BLaER1 treated with 17β-estradiol and CSF1 and Interleukin-3, amounts not matched to agents 10 nM and 100 nM (cell line): Measurements from ENCODE around the gene KLK8.

Experiments
- H3K27ac ChIP-seq, 11 experiments: shearing (Covaris generic); formaldehyde crosslinking; 2 replicates each; pipeline ENCODE4 v1.8.1; 2022
- H3K27me3 ChIP-seq, 11 experiments: shearing (Covaris generic); formaldehyde crosslinking; 2 replicates each; pipeline ENCODE4 v1.8.1; 2022
- H3K36me3 ChIP-seq, 11 experiments: shearing (Covaris generic); formaldehyde crosslinking; 2 replicates each; pipeline ENCODE4 v1.8.1; 2022
- H3K4me1 ChIP-seq, 10 experiments: shearing (Covaris generic); formaldehyde crosslinking; 2 replicates each; pipeline ENCODE4 v1.8.1; 2022
- H3K4me2 ChIP-seq, 11 experiments: shearing (Covaris generic); formaldehyde crosslinking; 2 replicates each; pipeline ENCODE4 v1.8.1; 2022
- H3K4me3 ChIP-seq, 10 experiments: shearing (Covaris generic); formaldehyde crosslinking; 2 replicates each; pipeline ENCODE4 v1.8.1; 2022
- H3K9ac ChIP-seq, 11 experiments: shearing (Covaris generic); formaldehyde crosslinking; 2 replicates each; pipeline ENCODE4 v1.8.1; 2022
- H3K9me3 ChIP-seq, 11 experiments: shearing (Covaris generic); formaldehyde crosslinking; replicated peaks in 1 of 11; 2 replicates each; pipeline ENCODE4 v1.8.1; 2022
- H4K20me1 ChIP-seq, 11 experiments: shearing (Covaris generic); formaldehyde crosslinking; 2 replicates each; pipeline ENCODE4 v1.8.1; 2022
- Cebpa-rat ChIP-seq, 11 experiments: shearing (Covaris generic); IDR thresholded peaks; 2 replicates each; pipeline ENCODE4 v1.8.1; 2022

The KLK8 gene

DNA sequence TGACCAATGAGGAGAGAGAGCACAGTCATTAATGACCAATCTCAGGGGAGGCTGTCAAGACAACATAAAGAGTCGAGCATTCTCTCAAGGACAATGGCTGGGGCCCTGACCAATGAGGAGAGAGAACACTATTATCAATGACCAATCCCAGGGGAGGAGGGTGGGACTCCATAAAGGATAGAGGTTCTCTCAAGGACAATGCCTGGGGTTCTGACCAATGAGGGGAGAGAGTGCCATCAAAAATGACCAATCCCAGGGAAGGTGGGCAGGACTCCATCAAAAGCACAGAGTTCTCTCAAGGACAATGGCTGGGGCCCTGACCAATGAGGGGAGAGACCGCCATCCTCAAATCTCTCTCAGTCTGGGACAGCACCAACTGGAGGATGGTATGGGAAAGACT, 28.3 kb upstream of the KLK8 start:
- Histone ChIP-seq H3K27me3 (peaks cover 0 to 3% (median 0%) of the 10 kb centered on the region in 11 experiments; a peak in 1 of 22 replicates), H3K4me2 (no peak overlapping the region), H4K20me1 (no peaks in the 10 kb centered on the region), H3K9me3 (no peaks in the 10 kb centered on the region), H3K4me3 (no peak overlapping the region), H3K4me1 (no peaks in the 10 kb centered on the region), H3K9ac (no peak overlapping the region), H3K27ac (no peak overlapping the region), H3K36me3 (no peaks in the 10 kb centered on the region)
- TF ChIP-seq Cebpa-rat (IDR thresholded peaks at IDR 0.05) = no peak

GRCh38 chr19:51027873-51028272, 26.5 kb upstream of the KLK8 start:
- TF ChIP-seq Cebpa-rat (IDR thresholded peaks at IDR 0.05) = no peak
- H3K27me3 ChIP-seq = peaks cover 0 to 4% (median 0%) of the 10 kb centered on the region in 11 experiments; a peak in 3 of 22 replicates
- H3K4me1 ChIP-seq = no peaks in the 10 kb centered on the region
- no peaks in the 10 kb centered on the region for H4K20me1 ChIP-seq
- H3K4me3 ChIP-seq = no peak overlapping the region
- H3K9me3 ChIP-seq = no peaks in the 10 kb centered on the region
- no peak overlapping the region for H3K9ac ChIP-seq
- H3K4me2 ChIP-seq = no peak overlapping the region
- H3K36me3 ChIP-seq = no peaks in the 10 kb centered on the region
- H3K27ac ChIP-seq = no peak overlapping the region

GRCh38 chr19:51027126-51027806, 25.9 kb upstream of the KLK8 start:
- Histone ChIP-seq H3K36me3 (no peaks in the 10 kb centered on the region), H3K4me1 (no peaks in the 10 kb centered on the region), H3K27me3 (peaks cover 0 to 4% (median 0%) of the 10 kb centered on the region in 11 experiments; a peak in 3 of 22 replicates), H3K4me3 (no peak overlapping the region), H3K9ac (no peak overlapping the region), H3K4me2 (no peak overlapping the region), H3K27ac (no peak overlapping the region), H3K9me3 (no peaks in the 10 kb centered on the region), H4K20me1 (no peaks in the 10 kb centered on the region)
- no peak for TF ChIP-seq Cebpa-rat (IDR thresholded peaks at IDR 0.05)

GRCh38 chr19:51026554-51026831, 25.1 kb upstream of the KLK8 start, which contains the start of gene KLK11:
TSS of gene KLK11 (minus strand) at chr19:51026616. CDS start at chr19:51025631, 985 bp downstream.
- no peak for TF ChIP-seq Cebpa-rat (IDR thresholded peaks at IDR 0.05)
- Histone ChIP-seq H3K27ac (no peak within 1 kb of the TSS), H3K4me1 (peaks cover 0 to 1% (median 0%) of the 10 kb centered on the region in 10 experiments; a peak in 3 of 20 replicates), H3K9ac (no peak within 1 kb of the TSS), H3K36me3 (no peaks in the 10 kb centered on the region), H3K9me3 (no peaks in the 10 kb centered on the region), H4K20me1 (no peaks in the 10 kb centered on the region), H3K4me3 (no peak within 1 kb of the TSS), H3K4me2 (no peak within 1 kb of the TSS), H3K27me3 (peaks cover 0 to 4% (median 0%) of the 10 kb centered on the region in 11 experiments; a peak in 3 of 22 replicates)

GRCh38 chr19:51025809-51026553, 24.6 kb upstream of the KLK8 start:
- Histone ChIP-seq H3K9me3 (no peaks in the 10 kb centered on the region), H3K27me3 (peaks cover 0 to 4% (median 0%) of the 10 kb centered on the region in 11 experiments; a peak in 3 of 22 replicates), H3K9ac (no peak overlapping the region), H3K27ac (no peak overlapping the region), H3K4me2 (no peak overlapping the region), H4K20me1 (no peaks in the 10 kb centered on the region), H3K4me1 (peaks cover 0 to 5% (median 0%) of the 10 kb centered on the region in 10 experiments; a peak in 3 of 20 replicates), H3K36me3 (no peaks in the 10 kb centered on the region), H3K4me3 (no peak overlapping the region)
- no peak for TF ChIP-seq Cebpa-rat (IDR thresholded peaks at IDR 0.05)

DNA sequence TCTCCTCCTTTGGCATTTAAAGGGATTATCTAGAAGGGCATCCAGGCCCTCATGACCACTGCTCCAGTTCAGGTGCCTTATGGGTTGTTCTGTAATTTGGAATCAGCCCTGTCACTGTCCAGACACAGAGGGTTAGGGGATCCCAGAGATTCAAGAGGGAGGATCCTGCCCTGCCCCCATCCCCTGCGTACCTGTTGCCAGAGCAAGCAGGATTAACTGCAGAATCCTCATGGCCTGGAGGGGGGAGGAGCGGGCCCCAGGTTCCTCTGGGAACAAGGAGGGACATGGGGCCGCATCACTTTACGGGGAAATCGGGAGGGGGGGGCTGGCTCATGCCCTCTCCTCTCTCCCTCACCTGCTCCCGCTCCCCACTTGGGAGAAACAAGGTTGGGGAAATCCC, 24.0 kb upstream of the KLK8 start:
- Histone ChIP-seq H3K36me3 (no peaks in the 10 kb centered on the region), H3K4me3 (no peak overlapping the region), H3K9me3 (no peaks in the 10 kb centered on the region), H3K27ac (no peak overlapping the region), H3K4me2 (no peak overlapping the region), H4K20me1 (no peaks in the 10 kb centered on the region), H3K4me1 (peaks cover 0 to 9% (median 2%) of the 10 kb centered on the region in 10 experiments; a peak in 12 of 20 replicates), H3K9ac (no peak overlapping the region), H3K27me3 (peaks cover 0 to 5% (median 2%) of the 10 kb centered on the region in 11 experiments; a peak in 15 of 22 replicates)
- TF ChIP-seq Cebpa-rat (IDR thresholded peaks at IDR 0.05) = no peak

DNA sequence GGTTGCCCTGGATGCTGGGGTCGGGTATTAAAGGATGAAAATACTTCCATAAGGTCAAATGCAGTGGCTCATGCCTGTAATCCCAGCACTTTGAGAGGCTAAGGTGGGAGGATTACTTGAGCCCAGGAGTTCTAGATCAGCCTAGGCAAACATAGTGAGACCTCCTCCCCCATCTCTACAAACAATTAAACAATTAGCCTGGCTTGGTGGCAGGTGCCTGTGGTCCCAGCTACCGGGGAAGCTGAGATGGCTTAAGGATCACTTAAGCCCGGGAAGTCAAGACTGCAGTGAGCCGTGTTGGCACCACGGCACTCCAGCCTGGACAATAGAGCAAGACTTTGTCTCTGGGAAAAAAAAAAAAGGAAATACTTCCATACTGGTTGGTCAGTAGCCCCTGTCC, 23.5 kb upstream of the KLK8 start:
- Histone ChIP-seq H3K9me3 (no peaks in the 10 kb centered on the region), H3K27me3 (peaks cover under 1 to 10% (median 7%) of the 10 kb centered on the region in 11 experiments; a peak in 19 of 22 replicates), H4K20me1 (no peaks in the 10 kb centered on the region), H3K36me3 (no peaks in the 10 kb centered on the region), H3K9ac (no peak overlapping the region), H3K4me2 (no peak overlapping the region), H3K27ac (no peak overlapping the region), H3K4me1 (peaks cover 0 to 14% (median 7%) of the 10 kb centered on the region in 10 experiments; a peak in 15 of 20 replicates), H3K4me3 (no peak overlapping the region)
- no peak for TF ChIP-seq Cebpa-rat (IDR thresholded peaks at IDR 0.05)

- Histone ChIP-seq H3K4me3 (no peak overlapping the region), H3K36me3 (no peaks in the 10 kb centered on the region), H4K20me1 (peaks cover 0 to 4% (median 0%) of the 10 kb centered on the region in 11 experiments; a peak in 2 of 22 replicates), H3K27ac (no peak overlapping the region), H3K27me3 (peaks cover 10 to 20% (median 17%) of the 10 kb centered on the region in 11 experiments), H3K4me1 (peaks cover 5 to 24% (median 16%) of the 10 kb centered on the region in 10 experiments; a peak in 19 of 20 replicates), H3K9me3 (no peaks in the 10 kb centered on the region), H3K4me2 (no peak overlapping the region), H3K9ac (no peak overlapping the region)
- no peak for TF ChIP-seq Cebpa-rat (IDR thresholded peaks at IDR 0.05)
Observed at GRCh38 chr19:51023946-51024345, 22.5 kb upstream of the KLK8 start.

GRCh38 chr19:51022526-51022925, 21.1 kb upstream of the KLK8 start:
- Histone ChIP-seq H3K27me3 (peaks cover 24 to 34% (median 31%) of the 10 kb centered on the region in 11 experiments), H3K4me1 (peaks cover 13 to 34% (median 26%) of the 10 kb centered on the region in 10 experiments; a peak in 19 of 20 replicates), H4K20me1 (peaks cover 0 to 4% (median 0%) of the 10 kb centered on the region in 11 experiments; a peak in 2 of 22 replicates)

More at GRCh38 chr19:51022526-51022925, 21.1 kb upstream of the KLK8 start:
- no peak overlapping the region for H3K4me3 ChIP-seq
- TF ChIP-seq Cebpa-rat (IDR thresholded peaks at IDR 0.05) = no peak
- H3K4me2 ChIP-seq = no peak overlapping the region
- H3K27ac ChIP-seq = no peak overlapping the region
- H3K9me3 ChIP-seq = no peaks in the 10 kb centered on the region
- H3K36me3 ChIP-seq = no peaks in the 10 kb centered on the region
- H3K9ac ChIP-seq = no peak overlapping the region
